NCI-H510A treated with DMSO at 0.1 percent for 48 hours (cell line): ENCODE data around the gene SLC1A1.
"Not testable (repeated sequence)": the region's sequence is repeated elsewhere in the genome, so short reads cannot be mapped to it uniquely, and the experiment has no call there.

Experiments
- DNase-seq: peaks from one replicate; lab custom pipeline; 2025; lab: John Stamatoyannopoulos, UW

The SLC1A1 gene

DNA sequence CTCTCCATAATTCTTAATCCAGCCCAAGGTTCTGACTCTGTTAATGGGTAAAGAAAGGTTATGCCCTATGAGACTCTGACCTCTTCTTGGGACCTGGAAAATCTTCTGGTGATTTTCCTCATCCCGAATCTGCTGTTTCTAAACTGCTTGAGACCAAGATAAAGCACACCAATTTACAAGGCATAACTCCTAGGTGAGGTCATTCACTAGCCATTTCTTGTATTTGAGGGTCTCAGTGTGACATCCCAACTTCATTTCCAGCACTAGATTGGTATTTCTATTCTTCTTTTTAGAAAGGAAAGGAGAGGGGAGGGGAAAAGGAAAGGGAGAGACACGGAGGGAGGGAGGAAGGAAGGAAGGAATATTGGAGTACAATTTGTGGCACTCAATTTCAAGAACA, 51.6 kb downstream of the SLC1A1 start:
- no peak for DNase-seq

- not testable (repeated sequence) for DNase-seq
Measured at GRCh38 chr9:4544714-4545113, 54.4 kb downstream of the SLC1A1 start.

DNA sequence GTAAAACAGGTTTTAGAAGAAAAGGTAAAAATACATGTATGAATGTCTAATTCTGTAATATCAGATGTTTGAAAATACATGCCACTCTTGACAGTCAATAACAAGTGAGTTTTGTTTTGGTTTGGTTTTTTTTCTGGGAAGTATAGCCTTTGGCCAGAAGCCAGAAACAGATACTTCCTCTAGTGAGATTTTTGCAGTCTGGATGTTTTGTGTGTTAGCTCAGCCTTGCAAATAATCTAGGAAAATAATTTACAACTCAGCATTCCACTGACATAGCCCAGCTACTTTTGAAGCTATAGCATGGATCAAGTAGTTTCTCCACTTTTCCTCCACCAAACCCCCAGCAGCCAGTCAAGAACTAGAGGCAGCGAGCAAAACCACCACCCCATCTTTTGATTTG, 56.7 kb downstream of the SLC1A1 start:
- DNase-seq: no peak

DNA sequence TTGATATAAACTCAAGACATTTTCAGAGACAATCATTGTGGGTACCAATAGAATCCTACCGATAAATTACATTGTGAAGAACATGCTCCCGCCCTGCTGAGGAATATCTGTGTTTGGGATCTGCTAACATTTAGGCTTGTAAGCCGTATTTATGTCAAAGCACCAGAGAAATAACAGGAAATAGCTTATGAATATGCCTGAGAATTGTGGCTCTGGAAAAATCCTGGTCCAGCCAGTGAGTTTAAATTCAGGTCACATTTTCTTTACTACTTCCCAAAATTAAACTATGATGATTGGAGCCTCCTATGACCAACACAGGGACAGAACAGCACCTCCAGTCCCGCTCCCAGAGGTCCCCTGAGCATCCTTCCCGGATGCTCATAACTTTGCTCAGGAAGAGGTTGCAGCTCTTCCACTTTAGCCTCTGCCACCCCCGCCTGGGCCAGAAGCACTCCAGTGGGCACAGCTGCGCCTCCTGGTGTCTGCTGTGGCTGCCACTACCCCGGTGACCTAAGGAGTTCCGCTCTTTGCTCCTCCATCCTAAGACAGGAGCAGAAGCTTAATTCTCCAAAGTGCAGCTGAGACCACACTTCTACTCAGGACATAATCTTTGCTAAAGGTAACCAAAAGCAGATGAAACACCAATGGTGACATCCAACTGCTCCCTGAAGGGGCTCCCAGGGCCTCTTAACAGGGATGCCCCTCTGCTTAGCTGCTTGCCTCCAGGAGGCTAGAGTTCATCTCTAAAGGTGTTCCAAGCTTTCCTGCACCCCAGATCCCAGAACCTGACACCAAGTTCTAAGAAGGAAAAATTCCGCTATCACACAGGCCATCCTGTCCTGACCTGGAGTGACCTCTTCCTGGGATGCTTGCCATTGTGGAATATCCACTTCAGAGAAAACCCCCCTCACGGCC, 58.8 kb downstream of the SLC1A1 start:
- no peak for DNase-seq

GRCh38 chr9:4549751-4550295, 59.6 kb downstream of the SLC1A1 start:
- DNase-seq: no peak

GRCh38 chr9:4550777-4551484, 60.7 kb downstream of the SLC1A1 start:
- no peak for DNase-seq

GRCh38 chr9:4553951-4554381, 63.7 kb downstream of the SLC1A1 start:
- no peak for DNase-seq

- DNase-seq: peak; percentile 14
Measured at GRCh38 chr9:4555236-4555635, 65.0 kb downstream of the SLC1A1 start.

GRCh38 chr9:4558371-4558998, 68.2 kb downstream of the SLC1A1 start:
- DNase-seq: no peak

GRCh38 chr9:4559261-4560182, 69.3 kb downstream of the SLC1A1 start:
- DNase-seq: no peak

DNA sequence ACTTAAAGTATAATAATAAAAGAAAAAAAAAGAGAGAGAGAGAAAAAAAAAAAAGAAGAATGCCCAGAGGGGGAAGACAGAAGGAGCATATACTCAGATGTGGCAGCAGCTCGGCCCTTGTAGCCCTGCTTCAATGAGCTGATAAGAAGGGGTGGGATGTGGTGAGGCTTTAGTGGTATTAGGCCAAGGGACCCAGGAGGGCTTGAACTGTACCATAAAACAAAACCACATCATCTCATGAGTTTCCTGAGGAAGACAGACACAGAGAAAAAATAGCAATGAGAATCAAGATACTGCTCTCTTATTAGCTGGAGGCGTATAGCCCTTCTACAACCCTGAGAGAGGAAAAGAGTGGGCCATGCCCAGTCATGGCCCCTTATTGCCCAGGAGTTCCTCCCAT, 72.8 kb downstream of the SLC1A1 start:
- DNase-seq: no peak

DNA sequence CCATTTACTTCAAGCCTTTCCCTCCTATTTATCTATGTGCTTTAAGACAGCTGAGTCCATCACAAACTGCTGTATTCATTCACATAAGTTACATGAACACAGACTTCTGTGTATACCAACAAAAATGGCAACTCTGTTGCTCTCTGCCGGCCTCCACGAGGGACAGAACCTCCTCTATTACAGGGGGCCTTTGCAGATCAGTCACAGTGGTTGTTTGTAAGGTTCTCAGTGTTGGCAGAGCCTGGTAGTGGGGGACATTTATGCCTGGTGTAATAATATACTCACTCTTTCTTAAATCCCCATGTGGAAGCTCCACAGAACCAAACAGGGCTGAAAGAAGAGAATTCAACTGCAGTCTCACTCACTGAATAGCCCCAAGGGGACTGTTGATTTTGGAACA, 76.5 kb downstream of the SLC1A1 start:
- no peak for DNase-seq

DNA sequence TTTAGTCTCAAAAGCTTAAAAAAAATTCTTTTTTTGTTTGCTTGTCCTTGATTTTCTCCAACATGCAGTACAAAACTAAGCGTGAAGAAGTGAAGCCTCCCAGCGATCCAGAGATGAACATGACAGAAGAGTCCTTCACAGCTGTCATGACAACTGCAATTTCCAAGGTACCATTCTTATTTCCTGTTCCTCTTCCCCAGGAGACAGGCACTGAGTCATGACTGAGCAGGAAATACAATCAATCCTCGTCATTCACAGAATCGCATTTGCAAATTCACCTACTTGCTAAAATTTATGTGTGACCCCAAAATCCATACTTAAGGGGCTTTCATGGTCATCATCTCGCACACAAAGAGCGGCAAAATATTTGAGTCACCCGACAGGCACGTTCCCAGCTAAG, 77.3 kb downstream of the SLC1A1 start:
- DNase-seq: no peak

- DNase-seq: no peak
Measured at GRCh38 chr9:4569101-4569500, 78.8 kb downstream of the SLC1A1 start.

GRCh38 chr9:4572184-4572826, 82.0 kb downstream of the SLC1A1 start:
- DNase-seq: no peak

GRCh38 chr9:4573176-4573575, 82.9 kb downstream of the SLC1A1 start:
- no peak for DNase-seq

- DNase-seq: no peak
Measured at GRCh38 chr9:4573634-4574389, 83.5 kb downstream of the SLC1A1 start.

DNA sequence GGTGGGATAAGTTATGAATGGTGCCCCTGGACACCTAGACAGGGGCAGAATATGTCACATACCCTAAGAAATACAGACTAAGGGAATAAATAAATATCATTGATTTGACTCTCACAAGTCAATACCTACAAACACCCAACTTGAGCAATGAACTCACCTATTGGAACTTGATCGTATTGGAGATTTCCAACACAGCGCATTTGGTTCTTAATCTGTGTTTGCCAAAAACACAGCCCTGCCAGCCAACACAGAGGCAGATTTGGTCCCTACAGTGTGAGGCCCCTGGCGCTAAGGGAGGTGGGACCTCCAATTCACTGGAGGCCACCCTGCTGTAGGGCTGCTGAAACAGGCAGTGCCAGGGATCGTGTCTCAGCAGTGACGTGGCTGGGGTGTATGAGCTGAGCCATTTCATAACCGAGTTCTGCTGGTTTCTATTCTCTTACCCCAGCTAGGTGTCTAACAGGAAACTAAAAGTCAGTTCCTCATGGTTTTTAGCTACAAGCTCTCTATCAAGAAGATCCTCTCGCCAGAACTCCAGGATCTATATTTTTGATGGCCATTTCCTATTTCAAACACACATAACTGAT, 84.5 kb downstream of the SLC1A1 start:
- DNase-seq: no peak

- DNase-seq: no peak
Measured at GRCh38 chr9:4575997-4576396, 85.7 kb downstream of the SLC1A1 start.

GRCh38 chr9:4576448-4576847, 86.2 kb downstream of the SLC1A1 start:
- no peak for DNase-seq
